H9 (cell line): ENCODE data around the gene KRTAP10-6. TPM values are rescaled to one million over a fixed set of nuclear protein-coding genes. Genes with fewer than 3 reads are reported as not detected.

ENCODE experiments used
- DNase-seq: peaks from one replicate; pipeline ENCODE4 v3.0.0-alpha.2; 2017
- H2AFZ ChIP-seq: one replicate; pipeline ENCODE4 v1.6.1; 2013; ENCODE audit warnings: mild to moderate bottlenecking, low read length, control low read depth, moderate library complexity
- H2AK5ac ChIP-seq: 2 replicates; pipeline ENCODE4 v1.6.1; 2013; ENCODE audit warnings: low read length, control low read depth, mixed read lengths; ENCODE audit not compliant: insufficient read length
- H2BK120ac ChIP-seq: one replicate; pipeline ENCODE4 v1.6.1; 2013; ENCODE audit warnings: low read depth, mild to moderate bottlenecking, low read length, control low read depth, inconsistent platforms; ENCODE audit not compliant: poor library complexity, severe bottlenecking
- H2BK12ac ChIP-seq: 2 replicates; pipeline ENCODE4 v1.6.1; 2013; ENCODE audit warnings: low read length, control low read depth, mixed read lengths, low read depth; ENCODE audit not compliant: insufficient read length
- H2BK15ac ChIP-seq: 2 replicates; pipeline ENCODE4 v1.6.1; 2013; ENCODE audit warnings: low read depth, low read length, control low read depth
- H2BK20ac ChIP-seq: one replicate; pipeline ENCODE4 v1.6.1; 2013; ENCODE audit warnings: low read depth, mild to moderate bottlenecking, low read length, control low read depth, inconsistent platforms; ENCODE audit not compliant: poor library complexity, severe bottlenecking
- H2BK5ac ChIP-seq: 2 replicates; pipeline ENCODE4 v1.6.1; 2013; ENCODE audit warnings: low read length, control low read depth, mixed read lengths; ENCODE audit not compliant: insufficient read length
- H3K14ac ChIP-seq: 2 replicates; pipeline ENCODE4 v1.6.1; 2013; ENCODE audit warnings: low read length, control low read depth; ENCODE audit not compliant: insufficient read depth
- H3K18ac ChIP-seq: 2 replicates; pipeline ENCODE4 v1.6.1; 2013; ENCODE audit warnings: low read depth, mild to moderate bottlenecking, mixed read lengths, low read length, control low read depth; ENCODE audit not compliant: insufficient read length
- H3K23ac ChIP-seq: 2 replicates; pipeline ENCODE4 v1.6.1; 2013; ENCODE audit warnings: low read length, control low read depth, mixed read lengths, low read depth; ENCODE audit not compliant: insufficient read length
- H3K23me2 ChIP-seq: 2 replicates; pipeline ENCODE4 v1.6.1; 2013; ENCODE audit warnings: low read depth, mild to moderate bottlenecking, mixed read lengths, low read length, control low read depth; ENCODE audit not compliant: insufficient read length, poor library complexity, severe bottlenecking
- H3K27ac ChIP-seq: 2 replicates; pipeline ENCODE4 v1.5.1; 2013; ENCODE audit warnings: low read length, control low read depth, mixed read lengths, low read depth; ENCODE audit not compliant: insufficient read length
- H3K27me3 ChIP-seq: 2 replicates; pipeline ENCODE4 v1.6.1; 2013; ENCODE audit warnings: low read length, control low read depth, inconsistent platforms; ENCODE audit not compliant: insufficient read depth
- H3K4ac ChIP-seq: 2 replicates; pipeline ENCODE4 v1.6.1; 2013; ENCODE audit warnings: low read depth, mild to moderate bottlenecking, control low read depth, inconsistent platforms, low read length, moderate library complexity
- H3K4me1 ChIP-seq: 2 replicates; pipeline ENCODE4 v1.6.1; 2013; ENCODE audit warnings: low read length, control low read depth, inconsistent platforms; ENCODE audit not compliant: insufficient read depth
- H3K4me2 ChIP-seq: 2 replicates; pipeline ENCODE4 v1.6.1; 2013; ENCODE audit warnings: low read length, control low read depth, mixed read lengths; ENCODE audit not compliant: insufficient read length, insufficient read depth
- H3K56ac ChIP-seq: 2 replicates; pipeline ENCODE4 v1.6.1; 2013; ENCODE audit warnings: low read depth, mild to moderate bottlenecking, mixed read lengths, low read length, control low read depth; ENCODE audit not compliant: insufficient read length
- H3K79me1 ChIP-seq: 2 replicates; pipeline ENCODE4 v1.6.1; 2013; ENCODE audit warnings: low read depth, mild to moderate bottlenecking, moderate library complexity, low read length, control low read depth, inconsistent platforms; ENCODE audit not compliant: insufficient read depth, poor library complexity, severe bottlenecking
- H3K79me2 ChIP-seq: 2 replicates; pipeline ENCODE4 v1.6.1; 2013; ENCODE audit warnings: low read length, control low read depth, inconsistent platforms; ENCODE audit not compliant: insufficient read depth
- H3K9ac ChIP-seq: 2 replicates; pipeline ENCODE4 v1.6.1; 2013; ENCODE audit warnings: low read length, control low read depth, mixed read lengths; ENCODE audit not compliant: insufficient read length; ENCODE audit errors: extremely low read depth
- H3K9me3 ChIP-seq: one replicate; pipeline ENCODE4 v1.6.1; 2013; ENCODE audit warnings: low read depth, low read length, inconsistent platforms; ENCODE audit not compliant: control insufficient read depth
- H3T11ph ChIP-seq: one replicate; pipeline ENCODE4 v1.6.1; 2013; ENCODE audit warnings: mild to moderate bottlenecking, low read length, control low read depth, inconsistent platforms
- H4K20me1 ChIP-seq: one replicate; pipeline ENCODE4 v1.6.1; 2013; ENCODE audit not compliant: control insufficient read depth, insufficient read length, insufficient read depth
- H4K5ac ChIP-seq: 2 replicates; pipeline ENCODE4 v1.6.1; 2013; ENCODE audit warnings: low read depth, mild to moderate bottlenecking, mixed read lengths, low read length, control low read depth; ENCODE audit not compliant: insufficient read length
- H4K8ac ChIP-seq: replicated peaks from 2 replicates; pipeline ENCODE4 v1.6.1; 2013; ENCODE audit warnings: low read length, control low read depth, mixed read lengths, low read depth; ENCODE audit not compliant: insufficient read length
- H4K91ac ChIP-seq: 2 replicates; pipeline ENCODE4 v1.6.1; 2013; ENCODE audit warnings: low read depth, mild to moderate bottlenecking, moderate library complexity, mixed read lengths, low read length, control low read depth; ENCODE audit not compliant: insufficient read length
- H3K27ac Mint-ChIP-seq, 3 experiments: 2 replicates in 2 of 3; 3 replicates in 1 of 3; pipeline ENCODE4 v1.8.0; 2020 to 2021; ENCODE audit warnings: mixed read lengths in 3 of 3, mild to moderate bottlenecking in 1 of 3, moderate library complexity in 1 of 3
- H3K27me3 Mint-ChIP-seq: 2 replicates; pipeline ENCODE4 v1.8.0; 2021; ENCODE audit warnings: low read depth, mild to moderate bottlenecking, moderate library complexity, mixed read lengths
- H3K36me3 Mint-ChIP-seq, 3 experiments: 2 replicates in 2 of 3; 3 replicates in 1 of 3; pipeline ENCODE4 v1.8.0; 2020 to 2021; ENCODE audit warnings: low read depth in 3 of 3, mixed read lengths in 3 of 3; ENCODE audit not compliant: insufficient read depth in 1 of 3
- H3K4me1 Mint-ChIP-seq, 2 experiments: 2 replicates each; pipeline ENCODE4 v1.8.0; 2020; ENCODE audit warnings: mixed read lengths in 2 of 2
- H3K4me3 Mint-ChIP-seq, 2 experiments: 2 replicates in 1 of 2; 3 replicates in 1 of 2; pipeline ENCODE4 v1.8.0; 2020 to 2021; ENCODE audit warnings: mild to moderate bottlenecking in 2 of 2, mixed read lengths in 2 of 2, moderate library complexity in 1 of 2
- H3K9me3 Mint-ChIP-seq, 2 experiments: 2 replicates in 1 of 2; 3 replicates in 1 of 2; pipeline ENCODE4 v1.8.0; 2020; ENCODE audit warnings: mild to moderate bottlenecking in 2 of 2, mixed read lengths in 2 of 2, moderate library complexity in 1 of 2
- WGBS: extraction: QIAGEN DNeasy Blood & Tissue Kit; methylation state at CpG from one replicate; pipeline ENCODE4 v1.1.7; 2013; ENCODE audit warnings: missing lambda C conversion rate, low lambda C conversion rate, mixed read lengths; ENCODE audit not compliant: insufficient read length; ENCODE audit errors: extremely low coverage; 5-methylcytosine and 5-hydroxymethylcytosine counted together
- total RNA-seq: library from RNA; stranded (reverse); gene quantifications from 2 replicates; pipeline ENCODE4 v1.2.1, GENCODE V29; 2021
- TF ChIP-seq, protein P1 (sequence below): fragments of 200-600 bp; sonication (generic); conservative IDR thresholded peaks from 3 replicates; pipeline ENCODE4 v1.8.0; 2021; ENCODE audit warnings: antibody characterized with exemption, mild to moderate bottlenecking

KRTAP10-6 gene
- total RNA-seq, 1 experiment from 2014 or later, result not detected

DNA sequence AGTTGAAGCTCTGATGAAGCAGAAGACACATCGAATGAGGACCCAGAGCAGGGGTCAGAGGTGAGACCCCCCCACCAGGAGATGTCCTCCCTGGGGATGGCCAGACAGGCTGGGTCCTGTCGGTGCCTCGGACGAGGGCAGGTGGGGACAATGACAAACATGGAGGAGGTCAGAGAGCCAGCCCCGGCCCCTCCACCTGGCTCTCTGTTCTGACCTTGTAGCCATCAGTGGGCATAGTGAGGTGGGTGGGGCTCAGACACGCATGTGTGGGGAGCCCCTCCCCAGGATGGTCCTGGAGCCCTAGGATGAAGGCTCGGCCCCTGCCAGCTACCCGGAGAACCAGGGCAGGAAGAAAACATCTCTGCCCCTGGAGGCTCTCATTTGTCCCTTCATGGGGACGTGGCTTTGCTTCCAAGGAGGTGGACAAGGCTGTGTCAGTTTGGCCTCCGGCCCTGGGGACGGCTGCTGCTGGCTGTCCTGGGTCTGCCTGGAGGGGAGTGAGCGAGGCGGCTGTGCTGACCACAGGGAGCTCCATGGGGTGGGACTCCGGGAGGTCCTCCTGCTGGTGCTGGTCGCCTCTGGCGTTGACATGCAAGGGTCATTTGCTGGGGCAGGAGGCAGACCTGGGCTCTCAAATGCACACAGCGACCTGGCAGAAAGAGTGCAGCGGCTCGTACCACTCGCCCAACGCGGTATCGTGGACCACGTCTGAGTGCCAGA, 2.6 kb downstream of the KRTAP10-6 start:
- Histone ChIP-seq H3K4ac (no peak overlapping the region), H3K9me3 (no peaks in the 10 kb centered on the region), H2BK120ac (no peak overlapping the region), H3K79me2 (no peaks in the 10 kb centered on the region), H3K79me1 (no peaks in the 10 kb centered on the region), H4K91ac (no peak overlapping the region), H2BK15ac (no peak overlapping the region), H3K4me1 (no peaks in the 10 kb centered on the region; the same call in 1 of the 2 replicates), H2AK5ac (no peak overlapping the region), H3K23me2 (no peaks in the 10 kb centered on the region), H4K5ac (no peak overlapping the region), H3K27me3 (no peaks in the 10 kb centered on the region), H3K27ac (no peak overlapping the region), H3T11ph (no peak overlapping the region), H3K18ac (no peak overlapping the region), H3K9ac (no peak overlapping the region), H2BK20ac (no peak overlapping the region), H2AFZ (no peak overlapping the region), H3K14ac (peak overlapping the region; percentile 33; the same call in 1 of the 2 replicates), H3K23ac (no peak overlapping the region), H3K56ac (no peak overlapping the region), H4K20me1 (no peaks in the 10 kb centered on the region), H2BK12ac (no peak overlapping the region), H2BK5ac (no peak overlapping the region), H3K4me2 (no peak overlapping the region), H4K8ac (no peak overlapping the region)
- H3K27ac Mint-ChIP-seq, result no peak overlapping the region; a peak in 1 of 7 replicates
- no peak for DNase-seq
- TF ChIP-seq, protein P1, sequence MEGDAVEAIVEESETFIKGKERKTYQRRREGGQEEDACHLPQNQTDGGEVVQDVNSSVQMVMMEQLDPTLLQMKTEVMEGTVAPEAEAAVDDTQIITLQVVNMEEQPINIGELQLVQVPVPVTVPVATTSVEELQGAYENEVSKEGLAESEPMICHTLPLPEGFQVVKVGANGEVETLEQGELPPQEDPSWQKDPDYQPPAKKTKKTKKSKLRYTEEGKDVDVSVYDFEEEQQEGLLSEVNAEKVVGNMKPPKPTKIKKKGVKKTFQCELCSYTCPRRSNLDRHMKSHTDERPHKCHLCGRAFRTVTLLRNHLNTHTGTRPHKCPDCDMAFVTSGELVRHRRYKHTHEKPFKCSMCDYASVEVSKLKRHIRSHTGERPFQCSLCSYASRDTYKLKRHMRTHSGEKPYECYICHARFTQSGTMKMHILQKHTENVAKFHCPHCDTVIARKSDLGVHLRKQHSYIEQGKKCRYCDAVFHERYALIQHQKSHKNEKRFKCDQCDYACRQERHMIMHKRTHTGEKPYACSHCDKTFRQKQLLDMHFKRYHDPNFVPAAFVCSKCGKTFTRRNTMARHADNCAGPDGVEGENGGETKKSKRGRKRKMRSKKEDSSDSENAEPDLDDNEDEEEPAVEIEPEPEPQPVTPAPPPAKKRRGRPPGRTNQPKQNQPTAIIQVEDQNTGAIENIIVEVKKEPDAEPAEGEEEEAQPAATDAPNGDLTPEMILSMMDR, result no peak
- H3K9me3 Mint-ChIP-seq, result peaks cover 0 to 3% of the 10 kb centered on the region in 2 experiments; a peak in 2 of 5 replicates
- peaks cover 27 to 31% of the 10 kb centered on the region in 2 experiments for H3K4me1 Mint-ChIP-seq
- no peak overlapping the region for H3K4me3 Mint-ChIP-seq
- H3K27me3 Mint-ChIP-seq, result peaks cover 7% of the 10 kb centered on the region; the same call in 1 of the 2 replicates
- H3K36me3 Mint-ChIP-seq, result no peaks in the 10 kb centered on the region
- WGBS, result no CpG with 5 or more reads among the region's 24 CpGs
